ENCODE results near the gene MPRIP.
A peak's percentile ranks its signal among the peaks of the same experiment; 100 is the strongest.

Gene MPRIP

GRCh38 chr17:17020821-17021193 lies 21.4 kb upstream of the MPRIP start:
- peak overlapping the region; percentile 67 for H3K56ac ChIP-seq (ENCODE audit: low read length)
- no peak overlapping the region for H3K4me2 ChIP-seq (ENCODE audit: low read length)
- H3K23ac ChIP-seq (ENCODE audit: low read length) = no peak overlapping the region
- H3K4me3 ChIP-seq (ENCODE audit: low read length) = no peak overlapping the region
- no peak for DNase-seq
- H2BK5ac ChIP-seq (ENCODE audit: low read length) = peak overlapping the region; percentile 3
- H3K18ac ChIP-seq (ENCODE audit: low read length) = peak overlapping the region; percentile 40
- H3K4ac ChIP-seq (ENCODE audit: low read depth, low read length) = no peak overlapping the region
- no peaks in the 10 kb centered on the region for H3K27me3 ChIP-seq (ENCODE audit: insufficient read depth, low read length, poor library complexity)
- no peak overlapping the region for H4K8ac ChIP-seq (ENCODE audit: low read depth, low read length)
- H3K9ac ChIP-seq (ENCODE audit: low read length) = peak overlapping the region; percentile 10
- H3K36me3 ChIP-seq (ENCODE audit: control insufficient read depth, insufficient read depth, low read length) = no peaks in the 10 kb centered on the region
- H3K79me2 ChIP-seq (ENCODE audit: control insufficient read depth, insufficient read depth, low read length) = no peaks in the 10 kb centered on the region
- peak overlapping the region; percentile 16 for H3K27ac ChIP-seq (ENCODE audit: low read depth, low read length)
- H4K5ac ChIP-seq (ENCODE audit: low read length) = no peak overlapping the region
- no CpG with 5 or more reads among the region's 8 CpGs for WGBS (ENCODE audit: extremely low coverage, insufficient coverage, low lambda C conversion rate)
- peaks cover 5% of the 10 kb centered on the region for H3K4me1 ChIP-seq (ENCODE audit: control insufficient read depth, low read depth, low read length)
- no peaks in the 10 kb centered on the region for H3K79me1 ChIP-seq (ENCODE audit: low read length)
- peak overlapping the region; percentile 32 for H2BK120ac ChIP-seq (ENCODE audit: low read depth, low read length)
- H2AK5ac ChIP-seq (ENCODE audit: low read length) = peak overlapping the region; percentile 85
- no peak overlapping the region for H2BK15ac ChIP-seq (replicated peaks; ENCODE audit: low read depth)

- Histone ChIP-seq H3K79me2 (ENCODE audit: control insufficient read depth, insufficient read depth, low read length) (no peaks in the 10 kb centered on the region), H3K27ac (ENCODE audit: low read depth, low read length) (peak overlapping the region; percentile 16), H3K79me1 (ENCODE audit: low read length) (no peaks in the 10 kb centered on the region), H2BK5ac (ENCODE audit: low read length) (peak overlapping the region; percentile 3), H2BK15ac (replicated peaks; ENCODE audit: low read depth) (no peak overlapping the region), H3K4me2 (ENCODE audit: low read length) (no peak overlapping the region), H3K27me3 (ENCODE audit: insufficient read depth, low read length, poor library complexity) (no peaks in the 10 kb centered on the region), H3K4ac (ENCODE audit: low read depth, low read length) (peak overlapping the region; percentile 4), H4K8ac (ENCODE audit: low read depth, low read length) (no peak overlapping the region), H2AK5ac (ENCODE audit: low read length) (no peak overlapping the region), H3K4me3 (ENCODE audit: low read length) (no peak overlapping the region), H3K4me1 (ENCODE audit: control insufficient read depth, low read depth, low read length) (peaks cover 5% of the 10 kb centered on the region), H3K23ac (ENCODE audit: low read length) (no peak overlapping the region), H3K18ac (ENCODE audit: low read length) (peak overlapping the region; percentile 40), H3K56ac (ENCODE audit: low read length) (peak overlapping the region; percentile 67), H3K36me3 (ENCODE audit: control insufficient read depth, insufficient read depth, low read length) (no peaks in the 10 kb centered on the region), H3K9ac (ENCODE audit: low read length) (peak overlapping the region; percentile 10), H2BK120ac (ENCODE audit: low read depth, low read length) (peak overlapping the region; percentile 32), H4K5ac (ENCODE audit: low read length) (no peak overlapping the region)
- WGBS (ENCODE audit: extremely low coverage, insufficient coverage, low lambda C conversion rate) = no CpG with 5 or more reads among the region's 15 CpGs
- peak; percentile 84 for DNase-seq
Measured at GRCh38 chr17:17021194-17021863, 20.9 kb upstream of the MPRIP start.

- H2AK5ac ChIP-seq (ENCODE audit: low read length) = peak overlapping the region; percentile 25
- no peaks in the 10 kb centered on the region for H3K27me3 ChIP-seq (ENCODE audit: insufficient read depth, low read length, poor library complexity)
- H3K27ac ChIP-seq (ENCODE audit: low read depth, low read length) = no peak overlapping the region
- no peak overlapping the region for H2BK5ac ChIP-seq (ENCODE audit: low read length)
- no peak overlapping the region for H3K9ac ChIP-seq (ENCODE audit: low read length)
- no peak for DNase-seq
- no peak overlapping the region for H3K4me2 ChIP-seq (ENCODE audit: low read length)
- no peaks in the 10 kb centered on the region for H3K79me1 ChIP-seq (ENCODE audit: low read length)
- peaks cover 5% of the 10 kb centered on the region for H3K4me1 ChIP-seq (ENCODE audit: control insufficient read depth, low read depth, low read length)
- no peak overlapping the region for H3K4me3 ChIP-seq (ENCODE audit: low read length)
- no peak overlapping the region for H3K56ac ChIP-seq (ENCODE audit: low read length)
- H3K36me3 ChIP-seq (ENCODE audit: control insufficient read depth, insufficient read depth, low read length) = no peaks in the 10 kb centered on the region
- no peaks in the 10 kb centered on the region for H3K79me2 ChIP-seq (ENCODE audit: control insufficient read depth, insufficient read depth, low read length)
- no peak overlapping the region for H4K5ac ChIP-seq (ENCODE audit: low read length)
- no peak overlapping the region for H2BK15ac ChIP-seq (replicated peaks; ENCODE audit: low read depth)
- no peak overlapping the region for H3K18ac ChIP-seq (ENCODE audit: low read length)
- no peak overlapping the region for H3K4ac ChIP-seq (ENCODE audit: low read depth, low read length)
- no peak overlapping the region for H2BK120ac ChIP-seq (ENCODE audit: low read depth, low read length)
- H3K23ac ChIP-seq (ENCODE audit: low read length) = no peak overlapping the region
- WGBS (ENCODE audit: extremely low coverage, insufficient coverage, low lambda C conversion rate) = no CpG with 5 or more reads among the region's 4 CpGs
- no peak overlapping the region for H4K8ac ChIP-seq (ENCODE audit: low read depth, low read length)
Measured at GRCh38 chr17:17022011-17022410, 20.2 kb upstream of the MPRIP start.

- Histone ChIP-seq H2AK5ac (ENCODE audit: low read length) (no peak overlapping the region), H3K18ac (ENCODE audit: low read length) (no peak overlapping the region), H3K9ac (ENCODE audit: low read length) (no peak overlapping the region), H3K4me2 (ENCODE audit: low read length) (no peak overlapping the region), H3K36me3 (ENCODE audit: control insufficient read depth, insufficient read depth, low read length) (no peaks in the 10 kb centered on the region), H4K8ac (ENCODE audit: low read depth, low read length) (no peak overlapping the region), H3K79me2 (ENCODE audit: control insufficient read depth, insufficient read depth, low read length) (no peaks in the 10 kb centered on the region), H3K4me1 (ENCODE audit: control insufficient read depth, low read depth, low read length) (peaks cover 5% of the 10 kb centered on the region), H3K27me3 (ENCODE audit: insufficient read depth, low read length, poor library complexity) (no peaks in the 10 kb centered on the region), H3K56ac (ENCODE audit: low read length) (peak overlapping the region; percentile 31), H3K4me3 (ENCODE audit: low read length) (no peak overlapping the region), H3K79me1 (ENCODE audit: low read length) (no peaks in the 10 kb centered on the region), H3K4ac (ENCODE audit: low read depth, low read length) (no peak overlapping the region), H3K23ac (ENCODE audit: low read length) (no peak overlapping the region), H3K27ac (ENCODE audit: low read depth, low read length) (no peak overlapping the region), H4K5ac (ENCODE audit: low read length) (no peak overlapping the region), H2BK120ac (ENCODE audit: low read depth, low read length) (no peak overlapping the region), H2BK15ac (replicated peaks; ENCODE audit: low read depth) (no peak overlapping the region), H2BK5ac (ENCODE audit: low read length) (no peak overlapping the region)
- no CpG with 5 or more reads among the region's 5 CpGs for WGBS (ENCODE audit: extremely low coverage, insufficient coverage, low lambda C conversion rate)
- DNase-seq = no peak
Measured at GRCh38 chr17:17022456-17022855, 19.8 kb upstream of the MPRIP start.

- H3K79me2 ChIP-seq (ENCODE audit: control insufficient read depth, insufficient read depth, low read length) = no peaks in the 10 kb centered on the region
- no peaks in the 10 kb centered on the region for H3K36me3 ChIP-seq (ENCODE audit: control insufficient read depth, insufficient read depth, low read length)
- no peak overlapping the region for H3K4ac ChIP-seq (ENCODE audit: low read depth, low read length)
- no peaks in the 10 kb centered on the region for H3K79me1 ChIP-seq (ENCODE audit: low read length)
- no CpG with 5 or more reads among the region's 8 CpGs for WGBS (ENCODE audit: extremely low coverage, insufficient coverage, low lambda C conversion rate)
- no peak overlapping the region for H3K23ac ChIP-seq (ENCODE audit: low read length)
- no peak overlapping the region for H3K9ac ChIP-seq (ENCODE audit: low read length)
- DNase-seq = no peak
- H3K4me2 ChIP-seq (ENCODE audit: low read length) = no peak overlapping the region
- H4K8ac ChIP-seq (ENCODE audit: low read depth, low read length) = no peak overlapping the region
- no peak overlapping the region for H2BK5ac ChIP-seq (ENCODE audit: low read length)
- peak overlapping the region; percentile 12 for H3K18ac ChIP-seq (ENCODE audit: low read length)
- no peak overlapping the region for H2BK15ac ChIP-seq (replicated peaks; ENCODE audit: low read depth)
- no peaks in the 10 kb centered on the region for H3K27me3 ChIP-seq (ENCODE audit: insufficient read depth, low read length, poor library complexity)
- no peak overlapping the region for H2AK5ac ChIP-seq (ENCODE audit: low read length)
- no peak overlapping the region for H3K27ac ChIP-seq (ENCODE audit: low read depth, low read length)
- H2BK120ac ChIP-seq (ENCODE audit: low read depth, low read length) = no peak overlapping the region
- no peak overlapping the region for H3K56ac ChIP-seq (ENCODE audit: low read length)
- H3K4me1 ChIP-seq (ENCODE audit: control insufficient read depth, low read depth, low read length) = peaks cover 18% of the 10 kb centered on the region
- no peak overlapping the region for H3K4me3 ChIP-seq (ENCODE audit: low read length)
- no peak overlapping the region for H4K5ac ChIP-seq (ENCODE audit: low read length)
Measured at GRCh38 chr17:17024778-17025300, 17.4 kb upstream of the MPRIP start.

GRCh38 chr17:17025621-17026020 lies 16.6 kb upstream of the MPRIP start:
- H3K36me3 ChIP-seq (ENCODE audit: control insufficient read depth, insufficient read depth, low read length) = no peaks in the 10 kb centered on the region
- no peak overlapping the region for H3K4me3 ChIP-seq (ENCODE audit: low read length)
- no peak overlapping the region for H4K8ac ChIP-seq (ENCODE audit: low read depth, low read length)
- H2BK15ac ChIP-seq (replicated peaks; ENCODE audit: low read depth) = no peak overlapping the region
- no peak overlapping the region for H2BK5ac ChIP-seq (ENCODE audit: low read length)
- H3K79me1 ChIP-seq (ENCODE audit: low read length) = no peaks in the 10 kb centered on the region
- no peak overlapping the region for H3K4me2 ChIP-seq (ENCODE audit: low read length)
- H3K18ac ChIP-seq (ENCODE audit: low read length) = no peak overlapping the region
- H3K9ac ChIP-seq (ENCODE audit: low read length) = no peak overlapping the region
- no peak overlapping the region for H3K27ac ChIP-seq (ENCODE audit: low read depth, low read length)
- H3K79me2 ChIP-seq (ENCODE audit: control insufficient read depth, insufficient read depth, low read length) = no peaks in the 10 kb centered on the region
- H3K4ac ChIP-seq (ENCODE audit: low read depth, low read length) = no peak overlapping the region
- H2AK5ac ChIP-seq (ENCODE audit: low read length) = no peak overlapping the region
- H2BK120ac ChIP-seq (ENCODE audit: low read depth, low read length) = no peak overlapping the region
- peaks cover 20% of the 10 kb centered on the region for H3K4me1 ChIP-seq (ENCODE audit: control insufficient read depth, low read depth, low read length)
- WGBS (ENCODE audit: extremely low coverage, insufficient coverage, low lambda C conversion rate) = no CpG with 5 or more reads among the region's 5 CpGs
- H3K56ac ChIP-seq (ENCODE audit: low read length) = no peak overlapping the region
- no peak overlapping the region for H4K5ac ChIP-seq (ENCODE audit: low read length)
- H3K27me3 ChIP-seq (ENCODE audit: insufficient read depth, low read length, poor library complexity) = no peaks in the 10 kb centered on the region
- DNase-seq = no peak
- no peak overlapping the region for H3K23ac ChIP-seq (ENCODE audit: low read length)
